Endothelial cell (in vitro differentiated cells): ENCODE measurements around the gene GNG13. TPM values are rescaled to one million over a fixed set of nuclear protein-coding genes. Genes with fewer than 3 reads are reported as not detected.

Experiments used
- DNase-seq: peaks from one replicate; pipeline ENCODE4 v3.0.0; 2021; ENCODE audit warnings: low spot score
- H3K27ac Mint-ChIP-seq: one replicate; pipeline ENCODE4 v1.8.0; 2021; ENCODE audit warnings: mixed read lengths, inconsistent platforms; ENCODE audit not compliant: unreplicated experiment
- H3K27me3 Mint-ChIP-seq: one replicate; pipeline ENCODE4 v1.8.0; 2021; ENCODE audit warnings: mild to moderate bottlenecking, moderate library complexity, mixed read lengths, inconsistent platforms; ENCODE audit not compliant: unreplicated experiment
- H3K36me3 Mint-ChIP-seq: one replicate; pipeline ENCODE4 v1.8.0; 2021; ENCODE audit warnings: mild to moderate bottlenecking, low read depth, mixed read lengths, inconsistent platforms; ENCODE audit not compliant: unreplicated experiment
- H3K4me1 Mint-ChIP-seq: one replicate; pipeline ENCODE4 v1.8.0; 2021; ENCODE audit warnings: mild to moderate bottlenecking, mixed read lengths, inconsistent platforms; ENCODE audit not compliant: unreplicated experiment
- H3K4me3 Mint-ChIP-seq: one replicate; pipeline ENCODE4 v1.8.0; 2021; ENCODE audit warnings: mild to moderate bottlenecking, mixed read lengths, inconsistent platforms; ENCODE audit not compliant: unreplicated experiment
- H3K9me3 Mint-ChIP-seq: one replicate; pipeline ENCODE4 v1.8.0; 2021; ENCODE audit warnings: mixed read lengths, inconsistent platforms; ENCODE audit not compliant: unreplicated experiment
- CTCF ChIP-seq: fragments of 200-600 bp; sonication (generic); IDR thresholded peaks from one replicate; pipeline ENCODE4 v1.5.0; 2021; ENCODE audit warnings: antibody characterized with exemption; ENCODE audit not compliant: unreplicated experiment
- long read RNA-seq: library from polyadenylated mRNA; unstranded; transcript quantifications from one replicate; pipeline ENCODE4 v2.0.0, GENCODE V29; 2020; ENCODE audit not compliant: unreplicated experiment
- total RNA-seq: library from RNA; stranded (reverse); fragmentation: NEBNext Ultra II Directional; extraction: Animal tissue kit (Norgen Biotek cat#: 25700); gene quantifications from one replicate; pipeline ENCODE4 v1.2.1, GENCODE V29; 2021; ENCODE audit not compliant: unreplicated experiment

Gene GNG13, protein sequence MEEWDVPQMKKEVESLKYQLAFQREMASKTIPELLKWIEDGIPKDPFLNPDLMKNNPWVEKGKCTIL
- not detected for total RNA-seq
- long read RNA-seq: 0 reads

DNA sequence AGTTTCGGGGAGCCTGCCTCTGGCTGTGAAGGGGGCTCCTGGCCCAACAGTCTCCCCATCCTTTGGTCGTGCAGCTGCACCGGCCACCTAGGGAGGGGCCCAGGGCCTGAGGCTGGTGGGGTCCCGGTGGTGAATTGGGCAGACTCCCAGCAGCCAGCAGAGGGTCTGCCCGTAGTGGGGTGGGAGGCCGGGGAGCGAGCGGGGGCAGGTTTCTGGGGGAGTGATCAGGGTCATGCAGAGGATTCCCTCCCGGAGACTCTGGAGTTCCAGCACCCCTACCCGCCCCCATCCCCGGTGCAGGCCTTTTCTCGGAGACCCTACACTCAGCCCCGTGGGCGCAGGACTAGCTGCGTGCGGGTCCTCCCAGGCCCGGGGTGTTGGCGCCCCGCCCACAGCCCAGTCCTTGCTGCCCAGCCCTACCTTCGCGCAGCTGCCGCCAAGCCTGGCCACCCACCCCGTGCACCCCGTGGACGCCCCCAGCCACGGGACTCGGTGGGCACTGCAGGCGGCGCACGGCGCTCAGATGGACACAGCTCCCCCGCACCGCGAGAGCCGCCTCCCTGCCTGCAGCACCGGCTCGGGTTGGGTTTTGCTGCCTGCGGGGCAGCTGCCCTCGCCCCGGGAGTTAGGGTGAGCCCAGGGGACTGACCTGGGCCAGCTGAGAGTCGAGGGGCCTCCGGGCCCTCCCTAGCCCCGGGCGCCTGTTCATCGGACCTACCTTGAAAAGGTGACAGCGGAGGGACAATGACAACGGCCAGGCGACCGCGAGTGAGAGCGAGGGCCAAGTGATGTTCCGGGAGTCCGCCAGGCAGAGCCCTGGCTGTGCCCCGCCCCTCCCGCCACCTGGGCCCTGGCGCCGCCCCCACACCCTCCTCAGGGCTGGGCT lies at the start of gene GNG13:
Gene GNG13 (minus strand): TSS at position 787 of the 886 bp plus-strand sequence. CDS start 1,657 bp downstream, outside the sequence.
- no peaks in the 10 kb centered on the region for H3K9me3 Mint-ChIP-seq
- peaks cover 6% of the 10 kb centered on the region for H3K27me3 Mint-ChIP-seq
- H3K27ac Mint-ChIP-seq: no peak within 1 kb of the TSS
- H3K36me3 Mint-ChIP-seq: no peaks in the 10 kb centered on the region
- no peaks in the 10 kb centered on the region for H3K4me1 Mint-ChIP-seq
- no peak for TF ChIP-seq CTCF
- no peak within 1 kb of the TSS for H3K4me3 Mint-ChIP-seq
- DNase-seq: no peak

GRCh38 chr16:848510-849253 lies 48.1 kb upstream of the GNG13 start:
- Mint-ChIP-seq H3K27ac (no peak overlapping the region), H3K36me3 (peaks cover 16% of the 10 kb centered on the region), H3K9me3 (peaks cover 14% of the 10 kb centered on the region), H3K4me1 (peaks cover 4% of the 10 kb centered on the region), H3K4me3 (no peak overlapping the region), H3K27me3 (peaks cover 10% of the 10 kb centered on the region)
- no peak for DNase-seq
- no peak for TF ChIP-seq CTCF

DNA sequence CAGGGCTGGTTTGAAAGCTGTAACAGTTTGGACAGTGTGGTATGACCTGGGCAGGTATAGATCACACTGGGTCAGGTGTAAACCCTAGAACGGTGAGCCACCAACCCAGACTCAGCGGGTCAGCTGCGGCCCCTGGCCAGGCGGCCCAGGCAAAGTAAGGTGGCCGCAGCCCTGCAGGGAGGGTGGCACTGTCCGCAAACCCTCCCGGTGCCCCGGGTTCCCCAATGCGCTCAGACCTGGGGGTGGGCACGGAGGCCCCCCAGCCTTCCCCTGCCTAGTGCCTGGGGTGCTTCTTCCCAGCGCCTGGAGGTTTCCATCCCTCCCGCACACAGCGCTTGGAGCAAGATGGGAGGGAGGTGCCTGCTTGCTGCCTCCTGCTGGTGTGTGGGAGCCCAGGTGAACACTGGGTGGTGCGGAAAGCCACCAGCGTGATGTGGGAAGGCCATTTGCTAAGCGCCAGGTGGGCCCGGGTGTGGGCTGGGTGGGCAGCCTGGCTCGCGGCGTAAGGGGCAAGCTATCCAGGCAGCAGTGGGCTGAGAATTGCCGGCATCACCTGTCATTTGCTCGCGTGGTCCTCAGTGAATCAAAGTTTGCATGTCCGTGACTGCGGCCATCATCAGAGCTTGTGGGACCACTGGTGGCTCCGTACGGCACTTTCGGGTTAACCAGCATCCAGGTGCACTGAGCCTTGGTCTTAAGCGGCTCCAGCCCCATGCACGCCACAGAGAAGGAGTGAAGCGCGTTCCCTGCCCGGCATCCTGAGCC lies 47.3 kb upstream of the GNG13 start:
- peaks cover 4% of the 10 kb centered on the region for H3K4me1 Mint-ChIP-seq
- no peak for TF ChIP-seq CTCF
- H3K27ac Mint-ChIP-seq: no peak overlapping the region
- H3K36me3 Mint-ChIP-seq: peaks cover 16% of the 10 kb centered on the region
- H3K27me3 Mint-ChIP-seq: peaks cover 7% of the 10 kb centered on the region
- no peak for DNase-seq
- H3K4me3 Mint-ChIP-seq: no peak overlapping the region
- peaks cover 14% of the 10 kb centered on the region for H3K9me3 Mint-ChIP-seq

DNA sequence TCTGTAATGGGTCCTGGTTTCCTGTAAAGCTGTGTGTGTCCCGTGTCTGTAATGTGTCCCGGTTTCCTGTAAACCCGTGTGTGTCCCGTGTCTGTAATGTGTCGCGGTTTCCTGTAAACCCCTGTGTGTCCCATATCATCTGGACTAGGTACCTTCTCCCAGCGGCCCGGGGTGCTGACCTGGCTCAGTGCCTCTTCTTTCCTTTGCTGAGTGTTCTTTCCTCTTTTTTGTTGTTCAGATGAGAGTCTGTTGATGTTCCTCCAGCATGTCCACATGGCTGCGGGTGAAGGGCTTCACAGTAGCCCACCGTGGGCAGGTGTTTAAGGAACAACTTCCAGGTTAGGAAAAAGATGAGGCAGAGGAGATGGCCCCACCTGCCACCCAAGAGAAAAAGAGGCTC lies 46.6 kb upstream of the GNG13 start:
- no peak for DNase-seq
- TF ChIP-seq CTCF: no peak
- Mint-ChIP-seq H3K4me3 (no peak overlapping the region), H3K36me3 (peaks cover 16% of the 10 kb centered on the region), H3K27me3 (peaks cover 8% of the 10 kb centered on the region), H3K27ac (no peak overlapping the region), H3K9me3 (peaks cover 14% of the 10 kb centered on the region), H3K4me1 (peaks cover 4% of the 10 kb centered on the region)
